Skeletal muscle satellite cell (primary cell): ENCODE results near the gene PCDHB8.
A peak's percentile ranks its signal among the peaks of the same experiment; 100 is the strongest.
"Not testable (repeated sequence)": the region's sequence is repeated elsewhere in the genome, so short reads cannot be mapped to it uniquely, and the experiment has no call there.

ENCODE experiments used
- H3K27me3 ChIP-seq: 2 replicates; pipeline ENCODE4 v1.7.0; 2013; ENCODE audit warnings: low read length; ENCODE audit not compliant: control insufficient read depth, insufficient read depth
- H3K36me3 ChIP-seq: 2 replicates; pipeline ENCODE4 v1.7.0; 2013; ENCODE audit warnings: mild to moderate bottlenecking, control low read depth, low read length; ENCODE audit not compliant: insufficient read depth
- H3K4me1 ChIP-seq: 2 replicates; pipeline ENCODE4 v1.7.0; 2013; ENCODE audit warnings: low read length; ENCODE audit not compliant: control insufficient read depth, insufficient read depth
- H3K4me2 ChIP-seq: 2 replicates; pipeline ENCODE4 v1.7.0; 2013; ENCODE audit warnings: mild to moderate bottlenecking, low read length
- H3K4me3 ChIP-seq: 2 replicates; pipeline ENCODE4 v1.7.0; 2013; ENCODE audit warnings: low read length
- H3K9ac ChIP-seq: 2 replicates; pipeline ENCODE4 v1.7.0; 2013; ENCODE audit warnings: mild to moderate bottlenecking, low read depth, low read length, moderate library complexity
- H3K9me3 ChIP-seq: replicated peaks from 2 replicates; pipeline ENCODE4 v1.7.0; 2013; ENCODE audit warnings: mild to moderate bottlenecking, control low read depth, low read length

PCDHB8 gene

GRCh38 chr5:141157901-141158300 lies 19.7 kb upstream of the PCDHB8 start:
- not testable (repeated sequence) for H3K4me3 ChIP-seq, H3K36me3 ChIP-seq, H3K9me3 ChIP-seq, H3K4me1 ChIP-seq, H3K4me2 ChIP-seq, H3K9ac ChIP-seq, H3K27me3 ChIP-seq

- H3K36me3 ChIP-seq = no peaks in the 10 kb centered on the region
- no peaks in the 10 kb centered on the region for H3K9me3 ChIP-seq
- no peaks in the 10 kb centered on the region for H3K4me1 ChIP-seq
- H3K4me3 ChIP-seq = peak within 1 kb of the TSS; percentile 47
- H3K27me3 ChIP-seq = no peaks in the 10 kb centered on the region
- H3K9ac ChIP-seq = no peak within 1 kb of the TSS
- peak within 1 kb of the TSS; percentile 30 for H3K4me2 ChIP-seq
These were observed 5.0 kb upstream of the PCDHB8 start, which contains the start of gene PCDHB7 for GRCh38 chr5:141172381-141173204. Gene PCDHB7, plus strand, starts transcription at chr5:141172644. Its CDS starts 192 bp downstream, at chr5:141172836.

GRCh38 chr5:141174291-141175104 lies 3.1 kb upstream of the PCDHB8 start:
- not testable (repeated sequence) for H3K9ac ChIP-seq, H3K36me3 ChIP-seq, H3K27me3 ChIP-seq, H3K4me1 ChIP-seq, H3K4me3 ChIP-seq, H3K4me2 ChIP-seq, H3K9me3 ChIP-seq

GRCh38 chr5:141175933-141176332 lies 1.7 kb upstream of the PCDHB8 start:
- Histone ChIP-seq H3K36me3 (no peaks in the 10 kb centered on the region), H3K27me3 (no peaks in the 10 kb centered on the region), H3K9me3 (no peaks in the 10 kb centered on the region)

GRCh38 chr5:141179371-141179770 lies 1.8 kb downstream of the PCDHB8 start:
- not testable (repeated sequence) for H3K4me1 ChIP-seq, H3K4me2 ChIP-seq, H3K4me3 ChIP-seq, H3K9me3 ChIP-seq, H3K27me3 ChIP-seq, H3K36me3 ChIP-seq, H3K9ac ChIP-seq

More at GRCh38 chr5:141175933-141176332, 1.7 kb upstream of the PCDHB8 start:
- no peak overlapping the region for H3K9ac ChIP-seq
- no peak overlapping the region for H3K4me3 ChIP-seq
- no peak overlapping the region for H3K4me2 ChIP-seq
- no peaks in the 10 kb centered on the region for H3K4me1 ChIP-seq

- not testable (repeated sequence) for H3K27me3 ChIP-seq, H3K4me3 ChIP-seq, H3K9ac ChIP-seq, H3K4me2 ChIP-seq, H3K9me3 ChIP-seq, H3K4me1 ChIP-seq, H3K36me3 ChIP-seq
These were observed 2.3 kb downstream of the PCDHB8 start for GRCh38 chr5:141179876-141180275.

GRCh38 chr5:141180313-141180712 lies 2.7 kb downstream of the PCDHB8 start:
- H3K4me1 ChIP-seq = no peaks in the 10 kb centered on the region
- no peaks in the 10 kb centered on the region for H3K9me3 ChIP-seq
- H3K27me3 ChIP-seq = no peaks in the 10 kb centered on the region
- H3K4me2 ChIP-seq = no peak overlapping the region
- no peak overlapping the region for H3K9ac ChIP-seq
- H3K36me3 ChIP-seq = no peaks in the 10 kb centered on the region
- no peak overlapping the region for H3K4me3 ChIP-seq

- Histone ChIP-seq H3K9me3 (no peaks in the 10 kb centered on the region), H3K36me3 (no peaks in the 10 kb centered on the region), H3K4me3 (peak within 1 kb of the TSS; percentile 64), H3K4me2 (peak within 1 kb of the TSS; percentile 58), H3K9ac (peak within 1 kb of the TSS; percentile 59), H3K4me1 (no peaks in the 10 kb centered on the region), H3K27me3 (no peaks in the 10 kb centered on the region)
These were observed 4.7 kb downstream of the PCDHB8 start, which contains the start of gene PCDHB16 for GRCh38 chr5:141182248-141182647. Gene PCDHB16, plus strand, starts transcription at chr5:141182387. Its CDS starts 173 bp downstream, at chr5:141182560.

- H3K27me3 ChIP-seq, H3K9ac ChIP-seq, H3K4me3 ChIP-seq, H3K9me3 ChIP-seq, H3K4me2 ChIP-seq, H3K36me3 ChIP-seq, H3K4me1 ChIP-seq: not testable (repeated sequence)
These were observed 6.7 kb downstream of the PCDHB8 start for GRCh38 chr5:141184117-141184855.

- H3K4me3 ChIP-seq = peak within 1 kb of the TSS; percentile 55
- no peaks in the 10 kb centered on the region for H3K36me3 ChIP-seq
- H3K9me3 ChIP-seq = no peaks in the 10 kb centered on the region
- peak within 1 kb of the TSS; percentile 52 for H3K4me2 ChIP-seq
- H3K4me1 ChIP-seq = no peaks in the 10 kb centered on the region
- H3K27me3 ChIP-seq = no peaks in the 10 kb centered on the region
- H3K9ac ChIP-seq = no peak within 1 kb of the TSS
These were observed 9.4 kb downstream of the PCDHB8 start, which contains the start of gene PCDHB9 for GRCh38 chr5:141186897-141187512. Gene PCDHB9, plus strand, starts transcription at chr5:141187161. Its CDS starts 158 bp downstream, at chr5:141187319.

- not testable (repeated sequence) for H3K4me2 ChIP-seq, H3K9me3 ChIP-seq, H3K36me3 ChIP-seq, H3K4me3 ChIP-seq, H3K4me1 ChIP-seq, H3K27me3 ChIP-seq, H3K9ac ChIP-seq
These were observed 11.1 kb downstream of the PCDHB8 start for GRCh38 chr5:141188682-141189081.
